Astrocyte (in vitro differentiated cells and primary cell): ENCODE measurements around the gene EBF4.

Experiments
- EZH2 ChIP-seq: IDR thresholded peaks from 2 replicates; pipeline ENCODE4 v1.6.1; 2012; ENCODE audit warnings: mild to moderate bottlenecking, low read length, inconsistent platforms; ENCODE audit not compliant: insufficient read depth
- TF ChIP-seq, protein P1 (sequence below): IDR thresholded peaks from 2 replicates; pipeline ENCODE4 v1.5.1; 2011; ENCODE audit warnings: low read depth, mild to moderate bottlenecking, inconsistent platforms, low read length, moderate library complexity; ENCODE audit not compliant: insufficient read depth

DNA sequence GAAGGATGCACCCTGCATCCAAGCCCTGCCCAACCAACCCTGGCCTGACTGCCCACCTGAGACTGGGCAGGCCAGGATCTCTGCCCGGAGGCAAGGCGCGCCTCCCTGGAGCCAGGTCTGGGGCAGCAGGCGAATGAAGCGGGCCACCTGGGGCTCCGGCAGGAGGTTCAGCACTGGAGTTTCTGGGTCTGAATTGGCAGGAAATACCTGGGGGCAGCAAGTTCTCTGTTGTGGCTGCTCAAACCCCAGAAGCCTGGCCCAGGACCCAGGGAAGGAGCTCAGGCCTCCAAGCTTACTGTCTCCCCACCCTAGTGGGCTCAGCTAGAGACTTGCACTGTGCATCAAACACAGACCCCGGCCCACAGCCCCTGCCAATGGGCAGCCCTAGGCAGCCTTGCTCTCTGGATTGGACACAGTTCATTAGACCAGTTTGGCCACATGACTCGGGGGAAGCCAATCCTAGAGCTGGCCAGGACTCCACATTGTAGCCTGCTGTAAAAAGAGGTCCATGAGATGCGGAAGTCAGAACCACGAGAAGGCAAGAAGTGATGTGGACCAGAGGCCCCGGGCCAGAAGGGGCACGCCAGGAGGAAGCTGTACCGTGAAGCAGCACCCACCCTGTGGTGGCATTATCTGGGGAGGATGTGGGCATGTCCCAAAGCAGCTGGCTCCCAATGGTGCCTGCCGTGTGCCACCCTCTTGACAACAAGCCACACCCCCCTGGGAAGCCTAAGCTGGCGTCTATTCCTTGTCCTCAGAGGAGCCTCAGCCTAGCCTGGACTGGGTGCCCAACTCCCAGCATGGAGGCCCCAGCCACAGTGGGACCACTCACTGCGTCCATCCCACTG, 104.8 kb downstream of the EBF4 start:
- TF ChIP-seq, protein P1, sequence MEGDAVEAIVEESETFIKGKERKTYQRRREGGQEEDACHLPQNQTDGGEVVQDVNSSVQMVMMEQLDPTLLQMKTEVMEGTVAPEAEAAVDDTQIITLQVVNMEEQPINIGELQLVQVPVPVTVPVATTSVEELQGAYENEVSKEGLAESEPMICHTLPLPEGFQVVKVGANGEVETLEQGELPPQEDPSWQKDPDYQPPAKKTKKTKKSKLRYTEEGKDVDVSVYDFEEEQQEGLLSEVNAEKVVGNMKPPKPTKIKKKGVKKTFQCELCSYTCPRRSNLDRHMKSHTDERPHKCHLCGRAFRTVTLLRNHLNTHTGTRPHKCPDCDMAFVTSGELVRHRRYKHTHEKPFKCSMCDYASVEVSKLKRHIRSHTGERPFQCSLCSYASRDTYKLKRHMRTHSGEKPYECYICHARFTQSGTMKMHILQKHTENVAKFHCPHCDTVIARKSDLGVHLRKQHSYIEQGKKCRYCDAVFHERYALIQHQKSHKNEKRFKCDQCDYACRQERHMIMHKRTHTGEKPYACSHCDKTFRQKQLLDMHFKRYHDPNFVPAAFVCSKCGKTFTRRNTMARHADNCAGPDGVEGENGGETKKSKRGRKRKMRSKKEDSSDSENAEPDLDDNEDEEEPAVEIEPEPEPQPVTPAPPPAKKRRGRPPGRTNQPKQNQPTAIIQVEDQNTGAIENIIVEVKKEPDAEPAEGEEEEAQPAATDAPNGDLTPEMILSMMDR: no peak
- no peak for TF ChIP-seq EZH2
